Nephron (organoid): ENCODE results near the gene DGKI.

ENCODE experiments used
- H3K27ac Mint-ChIP-seq, 3 experiments: 2 replicates each; pipeline ENCODE4 v1.8.0; 2020; ENCODE audit warnings: mixed read lengths in 3 of 3, mild to moderate bottlenecking in 2 of 3, moderate library complexity in 1 of 3
- H3K27me3 Mint-ChIP-seq: 2 replicates; pipeline ENCODE4 v1.8.0; 2021; ENCODE audit warnings: low read depth, mild to moderate bottlenecking, moderate library complexity, mixed read lengths
- H3K36me3 Mint-ChIP-seq: 2 replicates; pipeline ENCODE4 v1.8.0; 2020; ENCODE audit warnings: low read depth, mixed read lengths
- H3K4me1 Mint-ChIP-seq: 2 replicates; pipeline ENCODE4 v1.8.0; 2020; ENCODE audit warnings: mixed read lengths
- H3K4me3 Mint-ChIP-seq, 3 experiments: 2 replicates each; pipeline ENCODE4 v1.8.0; 2020; ENCODE audit warnings: mild to moderate bottlenecking in 3 of 3, mixed read lengths in 3 of 3, moderate library complexity in 2 of 3
- H3K9me3 Mint-ChIP-seq: 2 replicates; pipeline ENCODE4 v1.8.0; 2020; ENCODE audit warnings: mixed read lengths
- TF ChIP-seq, protein P1 (sequence below), 3 experiments: fragments of 200-600 bp; sonication (generic); IDR thresholded peaks; one replicate each; pipeline ENCODE4 v1.5.0; 2021; ENCODE audit warnings: antibody characterized with exemption in 3 of 3; ENCODE audit not compliant: unreplicated experiment in 3 of 3

Gene DGKI

DNA sequence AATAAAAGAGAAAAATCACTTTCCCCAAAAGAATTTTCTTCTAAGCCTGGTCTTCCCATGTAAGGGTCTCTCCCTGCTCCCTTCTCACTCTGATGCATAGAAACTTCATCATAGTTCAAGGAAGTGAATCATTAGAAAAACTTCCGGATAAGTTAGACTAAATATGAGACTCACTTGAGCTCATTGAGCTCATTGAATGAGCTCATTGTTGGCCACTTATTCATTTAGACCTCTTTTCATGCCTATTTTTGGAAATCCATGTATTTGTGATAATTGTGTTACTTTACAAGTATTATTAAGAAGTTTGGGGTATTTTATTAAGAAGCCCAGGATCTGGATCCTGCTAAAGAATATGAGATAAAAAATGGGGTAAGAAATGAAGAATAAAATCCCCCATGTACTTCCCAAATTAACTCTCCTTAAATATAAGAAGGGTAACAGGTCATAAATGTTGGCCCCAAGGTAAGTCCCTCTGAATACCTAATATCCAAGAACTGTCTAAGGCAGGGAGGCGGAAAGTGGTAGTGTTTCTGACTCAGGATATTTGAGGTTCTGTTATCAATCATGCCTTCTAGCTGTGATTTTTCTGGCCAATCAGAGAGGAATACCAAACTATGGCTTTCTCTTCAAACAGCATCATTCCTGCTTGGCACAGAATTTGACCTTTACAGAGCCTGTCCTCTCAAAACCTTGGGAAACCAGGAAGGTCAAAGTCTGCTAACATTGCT lies 266.7 kb downstream of the DGKI start:
- no peak overlapping the region for H3K4me3 Mint-ChIP-seq
- no peak overlapping the region for H3K27ac Mint-ChIP-seq
- TF ChIP-seq, protein P1, sequence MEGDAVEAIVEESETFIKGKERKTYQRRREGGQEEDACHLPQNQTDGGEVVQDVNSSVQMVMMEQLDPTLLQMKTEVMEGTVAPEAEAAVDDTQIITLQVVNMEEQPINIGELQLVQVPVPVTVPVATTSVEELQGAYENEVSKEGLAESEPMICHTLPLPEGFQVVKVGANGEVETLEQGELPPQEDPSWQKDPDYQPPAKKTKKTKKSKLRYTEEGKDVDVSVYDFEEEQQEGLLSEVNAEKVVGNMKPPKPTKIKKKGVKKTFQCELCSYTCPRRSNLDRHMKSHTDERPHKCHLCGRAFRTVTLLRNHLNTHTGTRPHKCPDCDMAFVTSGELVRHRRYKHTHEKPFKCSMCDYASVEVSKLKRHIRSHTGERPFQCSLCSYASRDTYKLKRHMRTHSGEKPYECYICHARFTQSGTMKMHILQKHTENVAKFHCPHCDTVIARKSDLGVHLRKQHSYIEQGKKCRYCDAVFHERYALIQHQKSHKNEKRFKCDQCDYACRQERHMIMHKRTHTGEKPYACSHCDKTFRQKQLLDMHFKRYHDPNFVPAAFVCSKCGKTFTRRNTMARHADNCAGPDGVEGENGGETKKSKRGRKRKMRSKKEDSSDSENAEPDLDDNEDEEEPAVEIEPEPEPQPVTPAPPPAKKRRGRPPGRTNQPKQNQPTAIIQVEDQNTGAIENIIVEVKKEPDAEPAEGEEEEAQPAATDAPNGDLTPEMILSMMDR (IDR thresholded peaks at IDR 0.05; ENCODE audit: unreplicated experiment in 3 of 3) = no peak
- peaks cover 12% of the 10 kb centered on the region for H3K4me1 Mint-ChIP-seq
- no peaks in the 10 kb centered on the region for H3K27me3 Mint-ChIP-seq
- no peaks in the 10 kb centered on the region for H3K9me3 Mint-ChIP-seq
- H3K36me3 Mint-ChIP-seq = no peaks in the 10 kb centered on the region

DNA sequence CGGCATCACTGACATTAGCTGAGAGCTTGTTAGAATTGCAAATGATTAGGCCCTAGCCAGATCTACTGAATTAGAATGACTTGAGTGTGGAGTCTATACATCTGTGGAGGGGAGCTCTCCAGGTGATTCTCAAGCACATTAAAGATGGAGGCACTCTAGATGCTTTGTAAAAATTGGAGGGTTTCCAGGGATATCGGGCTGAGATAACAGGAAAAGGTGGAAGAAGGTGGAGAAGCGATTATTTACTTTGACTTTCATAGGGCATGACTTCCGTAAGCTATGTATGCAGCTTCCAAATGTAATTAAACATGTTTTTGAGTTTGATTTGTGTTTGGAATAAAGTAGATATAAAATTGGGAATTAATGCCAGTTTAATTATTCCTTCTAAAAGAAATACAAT lies 268.2 kb downstream of the DGKI start:
- no peaks in the 10 kb centered on the region for H3K36me3 Mint-ChIP-seq
- H3K9me3 Mint-ChIP-seq = no peaks in the 10 kb centered on the region
- TF ChIP-seq, protein P1 (IDR thresholded peaks at IDR 0.05; ENCODE audit: unreplicated experiment in 3 of 3) = no peak
- H3K27ac Mint-ChIP-seq = no peak overlapping the region
- peaks cover 12% of the 10 kb centered on the region for H3K4me1 Mint-ChIP-seq
- no peaks in the 10 kb centered on the region for H3K27me3 Mint-ChIP-seq
- no peak overlapping the region for H3K4me3 Mint-ChIP-seq

DNA sequence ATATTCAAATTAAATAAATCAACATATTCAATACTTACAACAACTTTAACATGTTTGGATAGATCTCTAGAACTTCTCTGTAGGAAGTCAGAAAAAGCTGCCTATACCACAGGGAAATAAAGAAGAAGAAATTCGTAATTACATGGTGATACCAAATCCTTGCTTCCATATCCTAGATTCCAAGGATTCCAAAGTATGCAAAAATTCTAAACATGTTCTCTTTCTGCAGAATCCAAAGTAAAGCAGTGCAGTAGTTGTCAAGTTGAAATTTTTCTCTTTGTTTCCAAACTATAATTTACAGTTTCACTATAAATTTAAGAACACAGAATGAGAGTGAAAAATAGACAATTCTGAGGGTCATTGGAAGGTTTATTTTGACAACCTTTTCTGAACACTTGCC lies 269.6 kb downstream of the DGKI start:
- H3K36me3 Mint-ChIP-seq = no peaks in the 10 kb centered on the region
- peaks cover 8% of the 10 kb centered on the region for H3K4me1 Mint-ChIP-seq
- H3K9me3 Mint-ChIP-seq = no peaks in the 10 kb centered on the region
- H3K27ac Mint-ChIP-seq = no peak overlapping the region
- no peak overlapping the region for H3K4me3 Mint-ChIP-seq
- TF ChIP-seq, protein P1 (IDR thresholded peaks at IDR 0.05; ENCODE audit: unreplicated experiment in 3 of 3) = no peak
- H3K27me3 Mint-ChIP-seq = no peaks in the 10 kb centered on the region

DNA sequence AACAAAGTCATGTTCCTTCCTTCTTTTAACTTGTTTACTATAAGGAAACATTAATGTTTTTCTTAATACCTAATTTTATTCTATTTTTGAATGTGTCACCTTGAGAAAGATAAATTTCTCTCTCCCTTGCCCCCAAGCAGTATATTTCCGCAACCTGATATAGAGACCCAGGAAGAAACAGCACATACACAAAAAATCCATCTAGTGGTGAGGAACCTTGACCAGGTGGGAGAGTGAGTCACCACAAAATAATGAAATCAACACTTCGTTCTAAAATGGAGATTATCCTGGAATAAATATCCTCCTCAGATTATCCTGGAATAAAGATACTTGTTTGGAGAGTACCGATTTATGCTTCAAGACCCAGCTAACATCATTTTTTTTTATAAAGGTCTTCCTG lies 270.3 kb downstream of the DGKI start:
- Mint-ChIP-seq H3K4me3 (no peak overlapping the region), H3K9me3 (no peaks in the 10 kb centered on the region), H3K27ac (no peak overlapping the region), H3K36me3 (no peaks in the 10 kb centered on the region), H3K27me3 (no peaks in the 10 kb centered on the region), H3K4me1 (peaks cover 13% of the 10 kb centered on the region)
- TF ChIP-seq, protein P1 (IDR thresholded peaks at IDR 0.05; ENCODE audit: unreplicated experiment in 3 of 3) = no peak

DNA sequence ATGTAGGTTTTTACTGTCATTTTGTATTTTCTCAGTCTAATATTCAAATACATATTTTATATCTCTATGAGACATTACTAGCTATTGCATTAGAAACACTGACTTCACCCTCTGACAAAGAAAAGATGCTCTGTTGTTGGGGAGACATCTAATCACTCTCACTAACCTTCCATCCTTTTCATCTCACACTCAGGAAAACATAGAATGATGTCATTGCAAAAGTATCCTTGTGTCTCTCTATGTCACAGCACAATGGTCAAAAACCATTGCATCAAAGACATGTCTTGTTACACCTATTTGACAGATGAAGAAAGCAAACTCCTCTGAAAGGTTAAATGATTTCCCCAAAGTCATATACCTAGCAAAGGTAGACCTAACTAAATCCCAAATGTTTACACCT lies 272.0 kb downstream of the DGKI start:
- TF ChIP-seq, protein P1 (IDR thresholded peaks at IDR 0.05; ENCODE audit: unreplicated experiment in 3 of 3) = no peak
- Mint-ChIP-seq H3K27ac (no peak overlapping the region), H3K4me1 (peaks cover 14% of the 10 kb centered on the region), H3K27me3 (no peaks in the 10 kb centered on the region), H3K9me3 (no peaks in the 10 kb centered on the region), H3K36me3 (no peaks in the 10 kb centered on the region), H3K4me3 (no peak overlapping the region)
